HepG2 (cell line): ENCODE results near the gene RNF222. TPM values are rescaled to one million over a fixed set of nuclear protein-coding genes. Genes with fewer than 3 reads are reported as not detected.
A peak's percentile ranks its signal among the peaks of the same experiment; 100 is the strongest.

Experiments
- BRCA1 ChIP-seq: sonication (generic); formaldehyde crosslinking; IDR thresholded peaks from 2 replicates; pipeline ENCODE4 v1.4.0; 2020; ENCODE audit warnings: missing genetic modification reagents
- CEBPB ChIP-seq: IDR thresholded peaks from 2 replicates; pipeline ENCODE4 v1.6.1; 2011; ENCODE audit warnings: low read depth, low read length, improper control_type of control experiment, borderline replicate concordance
- MEIS2 ChIP-seq: sonication (generic); formaldehyde crosslinking; IDR thresholded peaks from 2 replicates; pipeline ENCODE4 v1.9.0; 2021; ENCODE audit warnings: mild to moderate bottlenecking, missing genetic modification reagents
- NFRKB ChIP-seq: fragments of 450-650 bp; IDR thresholded peaks from 2 replicates; pipeline ENCODE4 v1.6.1; 2017
- ZNF317 ChIP-seq: sonication (generic); formaldehyde crosslinking; IDR thresholded peaks from 2 replicates; pipeline ENCODE4 v1.5.0; 2020; ENCODE audit warnings: mild to moderate bottlenecking, missing genetic modification reagents
- ZNF441 ChIP-seq: sonication (generic); formaldehyde crosslinking; IDR thresholded peaks from 2 replicates; pipeline ENCODE4 v1.7.0; 2021; ENCODE audit warnings: missing genetic modification reagents, borderline replicate concordance
- ZNF629 ChIP-seq: sonication (generic); formaldehyde crosslinking; conservative IDR thresholded peaks from 2 replicates; pipeline ENCODE4 v1.5.0; 2020; ENCODE audit warnings: missing genetic modification reagents
- polyA plus RNA-seq, 8 experiments: library from polyadenylated mRNA; depleted of rRNA in 3 of 8; stranded (reverse) in 7 of 8; unstranded in 1 of 8; fragments of >200 nt; fragmentation: Illumina TruSeq in 4 of 8; extraction: Trizol in 4 of 8; gene quantifications; 2 replicates each; pipeline versions ENCODE4 v1.2.1 to v1.2.3, GENCODE V29; 2011 to 2016; ENCODE audit warnings: low read depth in 4 of 8, missing spikeins in 1 of 8, mixed read lengths in 1 of 8; ENCODE audit not compliant: insufficient read depth in 1 of 8
- total RNA-seq, 5 experiments: library from RNA; depleted of rRNA; stranded (reverse); fragments of >200 nt; fragmentation: Illumina TruSeq; extraction: Trizol; gene quantifications; 2 replicates each; pipeline ENCODE4 v1.2.3, GENCODE V29; 2016; ENCODE audit warnings: low read depth in 1 of 5
- TF ChIP-seq, protein P1 (sequence below): sonication (generic); formaldehyde crosslinking; IDR thresholded peaks from 2 replicates; pipeline ENCODE4 v1.4.0; 2020; ENCODE audit warnings: missing genetic modification reagents, borderline replicate concordance
- TF ChIP-seq, protein P2 (sequence below): sonication (generic); formaldehyde crosslinking; IDR thresholded peaks from 2 replicates; pipeline ENCODE4 v1.4.0; 2020; ENCODE audit warnings: mild to moderate bottlenecking, missing genetic modification reagents
- TF ChIP-seq, protein P3 (sequence below): sonication (generic); formaldehyde crosslinking; IDR thresholded peaks from 2 replicates; pipeline ENCODE4 v1.5.1; 2020; ENCODE audit warnings: missing genetic modification reagents, mild to moderate bottlenecking, borderline replicate concordance

Gene RNF222
- total and polyA plus RNA-seq, 2 of the 13 experiments (the other 11 are each of a cell fraction or from before 2014, with no cell fraction given) = not detected

DNA sequence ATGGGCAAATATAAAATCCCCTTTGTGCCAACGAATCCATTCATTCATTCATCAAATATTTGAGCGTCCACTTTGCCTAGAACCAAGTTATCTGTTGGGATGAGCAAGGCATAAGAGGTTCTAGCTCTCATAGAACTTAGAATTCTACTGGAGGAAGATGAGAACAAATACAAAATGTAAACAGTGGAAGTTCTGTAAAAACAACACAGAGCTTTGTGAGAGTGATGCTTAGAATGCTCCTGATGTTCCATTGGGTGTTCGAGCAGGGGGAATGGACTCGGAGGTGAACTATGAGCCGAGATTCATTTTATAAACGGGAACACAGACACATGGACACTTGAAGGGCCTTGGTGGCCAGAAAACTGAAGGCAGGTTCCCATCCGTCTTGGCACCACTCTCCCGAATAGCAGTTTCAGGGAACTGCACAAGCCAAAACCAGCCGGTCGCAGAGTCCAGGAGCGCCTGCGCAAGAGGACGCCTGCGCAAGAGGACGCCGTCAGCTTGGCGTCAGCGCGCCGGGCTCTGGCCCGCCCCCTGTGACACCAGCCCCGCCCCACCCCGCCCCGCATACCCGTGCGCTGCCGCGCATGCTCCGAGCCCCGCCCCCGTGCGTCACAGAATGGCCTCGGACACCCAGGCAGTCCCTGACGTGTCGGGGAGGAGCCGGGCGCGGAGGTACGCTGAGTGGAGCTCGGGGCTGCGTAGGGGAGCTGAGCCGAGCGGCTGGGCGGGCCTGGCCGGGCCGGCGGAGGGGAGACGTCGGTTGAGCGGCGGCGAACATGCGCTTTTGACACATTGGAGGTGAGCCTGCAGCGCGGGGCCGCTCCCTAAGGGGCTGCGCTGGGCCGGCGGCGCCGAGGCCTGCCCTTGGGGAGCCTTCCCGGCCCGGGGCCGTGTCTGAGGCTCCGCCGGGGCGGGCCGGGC, 37.9 kb upstream of the RNF222 start, which contains the start of gene NDEL1 (continued):
- TF ChIP-seq ZNF441 (CRISPR knock-in tag) = peak; percentile 25; the same call in 1 of the 2 replicates
- TF ChIP-seq CEBPB = peak; percentile 52; the same call in 1 of the 2 replicates
- TF ChIP-seq ZNF317 = 0 out of 2 replicates have a peak, but pooled peaks have one; percentile 27
- peak; percentile 76; the same call in 1 of the 2 replicates for TF ChIP-seq BRCA1 (CRISPR knock-in tag)
- TF ChIP-seq MEIS2 (CRISPR knock-in tag) = peak; percentile 73; the same call in 1 of the 2 replicates
- TF ChIP-seq ZNF629 (CRISPR knock-in tag) = peak; percentile 33; the same call in 1 of the 2 replicates
- TF ChIP-seq, protein P1, sequence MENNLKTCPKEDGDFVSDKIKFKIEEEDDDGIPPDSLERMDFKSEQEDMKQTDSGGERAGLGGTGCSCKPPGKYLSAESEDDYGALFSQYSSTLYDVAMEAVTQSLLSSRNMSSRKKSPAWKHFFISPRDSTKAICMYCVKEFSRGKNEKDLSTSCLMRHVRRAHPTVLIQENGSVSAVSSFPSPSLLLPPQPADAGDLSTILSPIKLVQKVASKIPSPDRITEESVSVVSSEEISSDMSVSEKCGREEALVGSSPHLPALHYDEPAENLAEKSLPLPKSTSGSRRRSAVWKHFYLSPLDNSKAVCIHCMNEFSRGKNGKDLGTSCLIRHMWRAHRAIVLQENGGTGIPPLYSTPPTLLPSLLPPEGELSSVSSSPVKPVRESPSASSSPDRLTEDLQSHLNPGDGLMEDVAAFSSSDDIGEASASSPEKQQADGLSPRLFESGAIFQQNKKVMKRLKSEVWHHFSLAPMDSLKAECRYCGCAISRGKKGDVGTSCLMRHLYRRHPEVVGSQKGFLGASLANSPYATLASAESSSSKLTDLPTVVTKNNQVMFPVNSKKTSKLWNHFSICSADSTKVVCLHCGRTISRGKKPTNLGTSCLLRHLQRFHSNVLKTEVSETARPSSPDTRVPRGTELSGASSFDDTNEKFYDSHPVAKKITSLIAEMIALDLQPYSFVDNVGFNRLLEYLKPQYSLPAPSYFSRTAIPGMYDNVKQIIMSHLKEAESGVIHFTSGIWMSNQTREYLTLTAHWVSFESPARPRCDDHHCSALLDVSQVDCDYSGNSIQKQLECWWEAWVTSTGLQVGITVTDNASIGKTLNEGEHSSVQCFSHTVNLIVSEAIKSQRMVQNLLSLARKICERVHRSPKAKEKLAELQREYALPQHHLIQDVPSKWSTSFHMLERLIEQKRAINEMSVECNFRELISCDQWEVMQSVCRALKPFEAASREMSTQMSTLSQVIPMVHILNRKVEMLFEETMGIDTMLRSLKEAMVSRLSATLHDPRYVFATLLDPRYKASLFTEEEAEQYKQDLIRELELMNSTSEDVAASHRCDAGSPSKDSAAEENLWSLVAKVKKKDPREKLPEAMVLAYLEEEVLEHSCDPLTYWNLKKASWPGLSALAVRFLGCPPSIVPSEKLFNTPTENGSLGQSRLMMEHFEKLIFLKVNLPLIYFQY = peak; percentile 66
- TF ChIP-seq NFRKB = no peak
- TF ChIP-seq, protein P2, sequence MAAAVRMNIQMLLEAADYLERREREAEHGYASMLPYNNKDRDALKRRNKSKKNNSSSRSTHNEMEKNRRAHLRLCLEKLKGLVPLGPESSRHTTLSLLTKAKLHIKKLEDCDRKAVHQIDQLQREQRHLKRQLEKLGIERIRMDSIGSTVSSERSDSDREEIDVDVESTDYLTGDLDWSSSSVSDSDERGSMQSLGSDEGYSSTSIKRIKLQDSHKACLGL = peak; percentile 76; the same call in 1 of the 2 replicates
- TF ChIP-seq, protein P3, sequence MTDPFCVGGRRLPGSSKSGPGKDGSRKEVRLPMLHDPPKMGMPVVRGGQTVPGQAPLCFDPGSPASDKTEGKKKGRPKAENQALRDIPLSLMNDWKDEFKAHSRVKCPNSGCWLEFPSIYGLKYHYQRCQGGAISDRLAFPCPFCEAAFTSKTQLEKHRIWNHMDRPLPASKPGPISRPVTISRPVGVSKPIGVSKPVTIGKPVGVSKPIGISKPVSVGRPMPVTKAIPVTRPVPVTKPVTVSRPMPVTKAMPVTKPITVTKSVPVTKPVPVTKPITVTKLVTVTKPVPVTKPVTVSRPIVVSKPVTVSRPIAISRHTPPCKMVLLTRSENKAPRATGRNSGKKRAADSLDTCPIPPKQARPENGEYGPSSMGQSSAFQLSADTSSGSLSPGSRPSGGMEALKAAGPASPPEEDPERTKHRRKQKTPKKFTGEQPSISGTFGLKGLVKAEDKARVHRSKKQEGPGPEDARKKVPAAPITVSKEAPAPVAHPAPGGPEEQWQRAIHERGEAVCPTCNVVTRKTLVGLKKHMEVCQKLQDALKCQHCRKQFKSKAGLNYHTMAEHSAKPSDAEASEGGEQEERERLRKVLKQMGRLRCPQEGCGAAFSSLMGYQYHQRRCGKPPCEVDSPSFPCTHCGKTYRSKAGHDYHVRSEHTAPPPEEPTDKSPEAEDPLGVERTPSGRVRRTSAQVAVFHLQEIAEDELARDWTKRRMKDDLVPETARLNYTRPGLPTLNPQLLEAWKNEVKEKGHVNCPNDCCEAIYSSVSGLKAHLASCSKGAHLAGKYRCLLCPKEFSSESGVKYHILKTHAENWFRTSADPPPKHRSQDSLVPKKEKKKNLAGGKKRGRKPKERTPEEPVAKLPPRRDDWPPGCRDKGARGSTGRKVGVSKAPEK (CRISPR knock-in tag) = no peak
